HG03039 (cell line): ENCODE results near the gene TTBK2.

ENCODE experiments used
- ATAC-seq: cut with Tn5 transposase; IDR thresholded peaks from one replicate; pipeline ENCODE4 v1.9.1; 2021; ENCODE audit warnings: mild to moderate bottlenecking, moderate library complexity; ENCODE audit not compliant: unreplicated experiment

TTBK2 gene

GRCh38 chr15:42832576-42832975 lies 88.0 kb downstream of the TTBK2 start:
- ATAC-seq = no peak

- no peak for ATAC-seq
Measured at GRCh38 chr15:42826251-42826890, 94.2 kb downstream of the TTBK2 start.

GRCh38 chr15:42825599-42825998 lies 95.0 kb downstream of the TTBK2 start:
- no peak for ATAC-seq

GRCh38 chr15:42820811-42821210 lies 99.8 kb downstream of the TTBK2 start:
- ATAC-seq = no peak

- ATAC-seq = no peak
Measured at GRCh38 chr15:42819786-42820185, 100.8 kb downstream of the TTBK2 start.

GRCh38 chr15:42811433-42811832 lies 109.1 kb downstream of the TTBK2 start:
- ATAC-seq = no peak

- ATAC-seq = no peak
Measured at GRCh38 chr15:42808913-42809312, 111.7 kb downstream of the TTBK2 start.

- ATAC-seq = no peak
Measured at GRCh38 chr15:42805266-42805665, 115.3 kb downstream of the TTBK2 start.

- ATAC-seq = no peak
Measured at GRCh38 chr15:42804739-42805138, 115.8 kb downstream of the TTBK2 start.

- no peak for ATAC-seq
Measured at GRCh38 chr15:42803436-42803835, 117.1 kb downstream of the TTBK2 start.

- no peak for ATAC-seq
Measured at GRCh38 chr15:42802168-42802567, 118.4 kb downstream of the TTBK2 start.

- ATAC-seq = no peak
Measured at GRCh38 chr15:42800731-42801474, 119.7 kb downstream of the TTBK2 start.

- no peak for ATAC-seq
Measured at GRCh38 chr15:42798802-42799201, 121.8 kb downstream of the TTBK2 start.

GRCh38 chr15:42796955-42797782 lies 123.4 kb downstream of the TTBK2 start:
- no peak for ATAC-seq

GRCh38 chr15:42788725-42789124 lies 131.9 kb downstream of the TTBK2 start:
- no peak for ATAC-seq

GRCh38 chr15:42786978-42787377 lies 133.6 kb downstream of the TTBK2 start:
- no peak for ATAC-seq

GRCh38 chr15:42785569-42785968 lies 135.0 kb downstream of the TTBK2 start:
- ATAC-seq = no peak

GRCh38 chr15:42784705-42785104 lies 135.9 kb downstream of the TTBK2 start:
- ATAC-seq = no peak

- no peak for ATAC-seq
Measured at GRCh38 chr15:42782716-42783115, 137.9 kb downstream of the TTBK2 start.

- ATAC-seq = no peak
Measured at GRCh38 chr15:42775416-42775815, 145.2 kb downstream of the TTBK2 start.

- ATAC-seq = no peak
Measured at GRCh38 chr15:42772901-42773300, 147.7 kb downstream of the TTBK2 start.

GRCh38 chr15:42772144-42772543 lies 148.4 kb downstream of the TTBK2 start:
- no peak for ATAC-seq
